ELR (cell line): Measurements from ENCODE around the gene PAGE2.
A peak's percentile ranks its signal among the peaks of the same experiment; 100 is the strongest.
"Not testable (repeated sequence)": the region's sequence is repeated elsewhere in the genome, so short reads cannot be mapped to it uniquely, and the experiment has no call there.

Source experiments
- DNase-seq: peaks from one replicate; pipeline ENCODE4 v3.0.0-alpha.2; 2015; ENCODE audit warnings: low read depth

PAGE2 gene

DNA sequence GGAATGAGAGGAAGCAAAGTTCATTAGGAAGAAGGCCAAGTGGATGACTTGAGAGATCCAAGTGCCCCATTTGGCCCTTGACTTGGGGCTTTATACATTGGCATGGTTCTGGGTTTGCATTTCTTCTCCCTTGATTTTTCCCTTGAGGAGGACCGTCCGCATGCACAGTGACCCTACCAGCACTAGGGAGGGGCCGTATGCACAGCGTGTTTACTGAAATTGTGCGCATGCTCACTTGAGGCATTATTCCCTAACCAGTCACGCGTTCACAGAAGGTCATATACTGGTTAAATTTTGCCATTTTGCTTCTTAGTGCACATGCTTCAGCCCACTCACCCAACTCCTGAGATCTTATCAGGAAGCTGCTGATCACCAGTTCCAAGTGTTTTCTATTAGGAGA, 35.1 kb downstream of the PAGE2 start:
- no peak for DNase-seq

DNA sequence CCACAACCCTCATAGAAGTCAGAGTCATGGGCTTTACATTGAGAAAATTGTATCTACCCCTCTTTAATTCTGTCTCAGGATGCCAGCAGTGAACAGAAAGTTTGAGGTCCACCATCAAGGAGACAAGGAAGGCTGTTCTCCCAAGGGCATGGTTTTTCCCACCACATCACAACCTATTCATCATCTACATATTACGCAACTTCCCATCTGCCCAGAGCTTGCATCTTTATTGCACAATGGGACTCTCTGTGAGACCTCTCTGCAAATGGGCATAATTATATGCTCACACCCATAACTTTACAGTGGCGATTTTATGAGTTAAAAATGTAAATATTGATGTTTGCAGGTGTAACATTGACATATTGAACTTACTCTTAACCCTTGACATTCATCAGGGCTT, 38.9 kb downstream of the PAGE2 start:
- peak; percentile 18 for DNase-seq

DNA sequence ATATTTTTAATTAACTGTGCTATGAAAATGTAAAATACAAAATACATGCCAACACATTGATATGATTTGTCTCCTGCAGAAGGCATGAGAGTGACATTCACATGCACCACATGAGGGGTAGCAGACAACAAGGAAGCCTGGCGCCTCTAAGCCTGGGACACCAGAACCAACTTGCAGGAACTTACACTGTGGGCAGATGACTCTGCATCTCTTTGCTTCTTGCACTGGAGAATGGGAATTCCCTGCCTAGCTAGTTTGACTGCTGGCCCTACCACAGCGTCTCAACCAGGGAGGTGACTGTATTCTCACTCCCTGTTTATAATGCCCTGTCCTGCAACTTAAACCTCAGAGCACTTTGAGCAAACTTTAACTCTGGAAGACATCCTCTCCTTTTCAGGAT, 40.5 kb downstream of the PAGE2 start:
- no peak for DNase-seq

DNA sequence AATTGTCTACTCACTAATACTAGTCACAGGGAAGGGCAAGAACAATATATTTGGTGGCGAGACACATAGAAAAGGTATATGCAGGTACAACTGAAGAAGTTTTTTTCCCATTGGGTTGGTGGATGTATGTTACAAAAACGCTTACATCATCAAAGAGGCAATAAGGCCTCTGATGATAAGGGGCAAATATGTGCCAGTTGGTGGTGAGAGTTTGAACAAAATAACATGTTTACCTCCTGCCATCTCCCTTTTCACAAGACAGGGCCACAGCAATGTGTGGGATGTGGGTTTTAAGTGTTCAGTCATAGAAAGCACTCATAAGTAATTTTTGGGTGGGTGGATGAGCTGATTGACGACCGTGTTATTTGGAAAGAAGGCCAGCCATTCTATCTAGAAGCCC, 41.7 kb downstream of the PAGE2 start:
- DNase-seq, result no peak

DNA sequence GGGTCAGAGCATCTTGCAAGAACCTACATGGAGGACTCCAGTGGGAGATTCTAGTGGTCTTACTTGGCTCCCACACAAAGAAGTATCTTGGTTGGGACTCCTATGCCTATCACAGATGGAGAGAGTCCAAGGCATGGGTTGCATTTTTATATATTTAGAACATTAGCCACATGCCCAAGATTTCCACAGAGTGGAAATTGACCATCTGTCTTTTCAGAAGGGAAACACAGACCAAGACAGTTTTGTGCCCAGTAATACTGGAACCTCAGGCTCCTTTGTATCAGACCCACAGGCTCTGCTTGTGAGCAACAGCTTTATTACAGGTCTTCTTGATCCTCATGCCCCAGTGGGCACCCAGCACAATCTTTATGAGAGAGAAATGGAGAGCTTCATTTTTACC, 43.6 kb downstream of the PAGE2 start:
- no peak for DNase-seq

DNA sequence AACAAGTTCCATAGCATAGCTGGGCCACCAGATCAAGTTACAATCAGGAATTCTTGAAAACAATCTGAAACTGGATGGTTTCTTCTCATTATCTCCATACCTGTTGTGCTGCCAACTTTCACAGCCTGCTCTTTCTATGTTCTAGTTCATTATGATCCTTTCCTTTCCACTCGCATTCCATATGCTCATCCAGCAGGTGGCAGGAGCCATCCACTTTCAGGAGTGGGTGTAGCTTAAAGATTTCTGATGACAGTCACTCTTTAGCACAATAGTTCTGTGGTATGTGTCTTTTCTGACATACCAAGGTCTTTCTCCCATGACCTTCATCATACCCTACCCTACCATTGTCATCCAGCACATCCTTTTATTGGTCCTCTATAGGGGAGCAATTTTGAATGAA, 46.4 kb downstream of the PAGE2 start:
- DNase-seq, result peak; percentile 42

DNA sequence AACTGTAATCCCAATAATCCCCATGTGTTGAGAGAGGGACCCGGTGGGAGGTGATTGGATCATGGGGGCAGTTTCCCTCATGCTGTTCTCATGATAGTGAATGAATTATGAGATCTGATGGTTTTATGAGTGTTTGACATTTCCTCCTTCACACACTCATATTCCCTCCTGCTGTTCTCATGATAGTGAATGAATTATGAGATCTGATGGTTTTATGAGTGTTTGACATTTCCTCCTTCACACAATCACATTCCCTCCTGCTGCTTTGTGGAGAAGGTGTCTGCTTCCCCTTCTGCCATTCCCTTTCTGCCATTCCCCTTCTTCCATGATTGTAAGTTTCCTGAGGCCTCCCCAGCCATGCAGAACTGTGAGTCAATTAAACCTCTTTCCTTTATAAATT, 52.0 kb downstream of the PAGE2 start:
- not testable (repeated sequence) for DNase-seq
